HG02840 (cell line): ENCODE measurements around the gene LGR5.

Experiments used
- ATAC-seq: cut with Tn5 transposase; IDR thresholded peaks from one replicate; pipeline ENCODE4 v1.9.1; 2021; ENCODE audit warnings: mild to moderate bottlenecking, moderate library complexity, moderate number of reproducible peaks; ENCODE audit not compliant: unreplicated experiment, low FRiP score

The LGR5 gene

DNA sequence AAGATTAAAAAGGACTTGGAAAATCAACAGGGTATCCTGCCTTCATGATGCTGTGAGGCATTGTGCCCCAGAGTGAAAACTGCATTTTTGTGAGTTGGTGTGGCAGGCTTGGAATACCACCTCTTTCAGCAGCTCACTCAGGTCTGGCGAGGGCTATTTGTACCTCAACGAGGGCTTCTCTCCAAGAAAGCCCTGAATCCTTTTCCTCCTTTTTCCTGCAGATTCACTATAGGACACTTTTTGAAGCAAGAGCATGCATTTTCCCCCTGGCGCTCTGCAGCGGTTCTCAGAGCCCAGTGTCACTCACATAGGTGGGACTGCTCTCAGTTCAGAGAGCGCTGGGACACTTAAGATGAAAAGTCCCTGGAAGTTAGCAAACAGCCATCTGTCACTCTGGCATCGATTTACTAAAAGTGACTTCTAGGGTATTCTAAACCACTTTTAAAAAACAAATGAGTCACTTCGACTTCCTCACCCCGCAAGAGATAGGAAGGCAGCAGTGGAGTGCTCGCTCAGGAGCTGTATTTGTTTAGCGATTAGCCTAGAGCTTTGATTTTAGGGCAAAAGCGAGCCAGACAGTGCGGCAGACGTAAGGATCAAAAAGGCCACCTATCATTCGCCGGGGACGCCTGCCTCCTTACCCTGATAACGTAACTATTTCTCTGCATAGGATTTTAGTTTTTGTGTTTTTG lies 782 bp upstream of the LGR5 start:
- ATAC-seq: no peak

- no peak for ATAC-seq
Observed at GRCh38 chr12:71439362-71439612, 311 bp upstream of the LGR5 start.

DNA sequence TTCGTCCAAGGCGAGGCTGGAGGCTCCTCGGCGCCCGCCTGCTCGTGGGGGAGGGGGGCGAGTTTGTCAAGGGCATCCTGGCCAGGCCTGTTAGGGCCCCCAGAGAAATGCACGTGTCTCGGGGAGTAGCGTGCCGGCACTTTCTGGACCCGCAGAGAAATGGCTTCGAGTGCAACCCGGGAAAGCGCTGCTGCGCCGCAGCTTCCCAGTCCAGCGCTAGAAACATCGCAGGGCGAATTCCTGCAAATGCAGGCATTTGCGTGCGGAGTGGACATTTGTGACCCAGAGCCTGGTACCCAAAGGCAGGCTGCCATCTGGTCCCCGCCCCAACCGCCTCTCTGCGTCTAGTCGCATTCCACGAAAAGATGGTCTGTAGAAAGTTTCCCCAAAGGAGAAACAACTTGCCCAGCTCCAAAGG lies 756 bp downstream of the LGR5 start:
- ATAC-seq: no peak

- ATAC-seq: peak; percentile 48
Observed at GRCh38 chr12:71440763-71441748, 1.5 kb downstream of the LGR5 start.

- no peak for ATAC-seq
Observed at GRCh38 chr12:71441836-71442566, 2.4 kb downstream of the LGR5 start.

DNA sequence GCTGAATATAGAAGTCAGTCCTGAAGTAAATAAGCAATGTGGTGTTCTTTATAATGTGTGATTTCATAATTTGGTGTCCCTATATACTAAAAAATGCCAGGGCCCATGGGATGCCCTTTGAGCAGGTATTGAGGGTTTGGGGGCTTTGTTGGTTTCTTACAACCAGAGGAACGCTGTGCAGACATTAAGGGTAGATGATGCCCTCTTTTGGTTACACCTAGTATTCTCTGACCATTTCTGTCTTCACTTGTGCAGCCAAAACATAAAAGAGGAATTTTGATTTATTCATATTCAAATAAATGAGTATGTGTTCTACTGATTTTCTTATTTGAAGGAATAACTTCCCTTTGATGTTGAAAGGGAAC lies 3.0 kb downstream of the LGR5 start:
- no peak for ATAC-seq

GRCh38 chr12:71445071-71445470 lies 5.5 kb downstream of the LGR5 start:
- no peak for ATAC-seq

DNA sequence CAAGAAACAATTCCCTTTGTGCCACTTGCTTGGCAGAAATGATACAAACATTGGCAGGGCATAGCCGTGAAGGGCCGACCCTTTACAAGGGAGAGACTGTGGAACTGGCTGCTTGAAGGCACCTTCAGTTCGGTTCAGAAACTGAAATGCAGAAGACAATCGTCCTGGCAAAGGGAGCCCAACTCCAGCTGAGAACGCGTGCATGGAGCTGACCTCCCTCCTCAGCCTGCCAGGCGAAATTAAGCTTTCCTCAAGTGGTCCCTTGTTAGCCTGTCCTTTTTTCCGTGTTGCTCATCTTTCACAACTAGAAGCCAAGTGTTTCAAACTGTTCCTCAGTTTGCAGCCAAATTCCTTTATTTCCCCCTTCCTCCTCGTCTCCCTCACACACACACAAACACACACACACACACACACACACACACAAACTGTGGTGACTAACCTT lies 8.1 kb downstream of the LGR5 start:
- ATAC-seq: no peak

DNA sequence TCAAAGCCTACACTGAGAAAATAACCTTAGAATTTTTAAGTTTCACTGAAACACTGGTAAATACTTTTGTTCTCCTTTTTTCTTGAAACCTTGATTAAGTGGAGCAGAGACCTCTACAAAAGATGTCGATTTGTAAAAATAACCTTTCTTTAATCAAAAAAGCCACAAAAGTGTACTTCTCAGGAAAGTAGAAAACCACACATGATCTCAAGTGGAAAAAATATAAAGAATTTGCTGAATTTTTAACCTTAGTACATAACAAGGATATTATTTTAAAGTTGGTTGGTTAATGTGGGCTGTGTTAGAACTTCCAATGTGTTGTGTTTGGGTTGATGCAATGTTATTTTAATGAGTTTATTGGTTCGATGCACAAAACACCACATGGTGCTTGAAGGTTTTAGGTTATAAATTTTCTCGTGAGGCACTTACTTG lies 8.6 kb downstream of the LGR5 start:
- no peak for ATAC-seq

- ATAC-seq: no peak
Observed at GRCh38 chr12:71449373-71450070, 9.9 kb downstream of the LGR5 start.

DNA sequence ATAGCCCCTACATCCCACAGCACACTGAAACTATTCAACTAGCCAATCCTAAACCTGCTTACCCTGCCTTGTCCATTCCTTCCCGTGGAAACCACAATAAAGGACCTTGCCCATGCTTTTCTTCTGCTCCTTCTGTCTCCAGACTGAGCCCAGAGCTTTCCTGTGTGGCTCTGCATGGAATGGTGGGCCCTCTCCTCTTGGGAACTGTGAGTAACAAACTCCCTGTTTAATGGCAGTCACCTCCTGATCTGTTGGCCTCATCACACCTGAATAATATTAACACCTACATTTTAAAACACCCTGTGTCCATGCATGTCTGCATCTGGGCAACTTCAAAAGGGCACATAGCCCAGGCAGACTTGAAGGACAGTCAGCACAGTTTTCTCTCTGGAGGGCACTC lies 12.4 kb downstream of the LGR5 start:
- ATAC-seq: no peak

- no peak for ATAC-seq
Observed at GRCh38 chr12:71455028-71455737, 15.6 kb downstream of the LGR5 start.

- no peak for ATAC-seq
Observed at GRCh38 chr12:71456316-71456715, 16.7 kb downstream of the LGR5 start.

DNA sequence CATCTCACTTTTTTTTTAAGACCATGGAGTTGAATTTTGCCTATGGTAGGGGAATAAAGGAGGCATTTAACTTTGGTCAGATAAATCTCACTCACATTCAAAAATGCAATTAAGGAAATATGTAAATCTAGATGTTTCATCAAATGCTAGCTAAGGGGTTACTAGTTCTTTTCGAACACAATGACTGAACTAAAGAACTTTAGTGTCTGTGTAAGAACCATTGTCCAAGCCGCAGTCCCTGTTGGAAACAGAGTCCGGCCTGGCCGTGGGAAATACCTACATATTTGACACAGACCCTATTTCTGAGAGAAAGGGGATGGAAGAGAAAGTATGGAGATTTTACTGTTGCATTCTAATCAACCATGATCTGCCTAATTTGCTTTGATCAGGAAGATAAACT lies 17.4 kb downstream of the LGR5 start:
- no peak for ATAC-seq

- no peak for ATAC-seq
Observed at GRCh38 chr12:71460318-71460717, 20.7 kb downstream of the LGR5 start.

DNA sequence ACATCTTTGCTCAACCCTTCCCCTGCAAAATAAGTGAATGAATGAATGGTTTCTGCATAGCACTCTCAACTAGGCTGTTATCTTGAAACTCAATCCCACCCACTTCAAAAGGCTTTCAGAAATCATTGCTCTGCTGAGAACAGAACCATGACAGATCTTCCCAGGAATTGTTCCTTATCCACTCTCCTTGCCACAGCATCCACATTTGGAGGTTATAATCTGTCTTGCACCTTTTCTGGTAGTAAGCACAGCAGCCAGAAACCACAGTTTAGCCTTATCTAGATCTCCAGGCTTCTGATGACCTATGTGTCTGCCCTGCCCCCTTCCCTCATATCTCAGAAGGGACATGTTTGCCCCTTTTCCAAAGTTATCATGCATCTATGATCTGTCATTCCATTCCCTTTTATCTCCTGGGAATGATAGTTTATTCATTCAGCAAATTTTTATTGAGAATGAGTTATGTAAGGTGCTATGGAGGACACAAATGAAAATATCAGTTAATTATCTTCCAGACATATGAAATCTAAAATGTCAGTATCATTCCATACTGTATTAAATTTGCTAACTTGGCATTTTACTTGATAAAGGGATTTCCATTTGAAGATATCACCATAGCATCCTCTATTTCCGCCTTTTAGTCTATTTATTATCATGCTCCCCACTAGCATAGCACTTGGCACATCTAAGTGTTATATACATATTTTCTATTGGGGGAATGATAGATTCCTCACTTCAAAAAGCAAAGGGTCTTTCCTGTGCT lies 21.4 kb downstream of the LGR5 start:
- no peak for ATAC-seq

DNA sequence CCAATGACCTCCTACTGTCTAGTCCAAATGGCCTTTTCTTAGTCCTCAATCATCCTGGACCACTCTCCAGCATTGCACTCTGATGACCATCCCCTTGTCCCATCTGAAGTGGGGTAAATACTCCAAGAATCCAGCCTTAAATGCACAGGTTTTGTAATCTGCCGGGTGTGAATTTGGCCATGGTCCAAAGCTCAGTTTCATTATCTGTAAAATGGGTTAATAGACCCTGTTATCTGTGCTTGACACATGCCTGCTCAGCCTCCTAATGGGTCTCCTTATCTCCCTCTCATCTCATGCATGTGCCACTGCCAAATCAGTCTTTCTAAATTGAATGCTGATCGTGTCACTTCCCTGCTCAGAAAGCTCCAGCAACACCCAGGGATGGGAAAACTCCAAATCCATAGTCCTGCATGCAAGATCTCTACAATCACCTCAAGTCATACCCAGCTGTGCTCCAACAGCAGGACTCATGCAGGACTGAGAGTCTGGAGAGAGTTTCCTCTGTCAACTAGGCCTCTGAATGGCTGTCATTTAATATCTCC lies 22.3 kb downstream of the LGR5 start:
- no peak for ATAC-seq

DNA sequence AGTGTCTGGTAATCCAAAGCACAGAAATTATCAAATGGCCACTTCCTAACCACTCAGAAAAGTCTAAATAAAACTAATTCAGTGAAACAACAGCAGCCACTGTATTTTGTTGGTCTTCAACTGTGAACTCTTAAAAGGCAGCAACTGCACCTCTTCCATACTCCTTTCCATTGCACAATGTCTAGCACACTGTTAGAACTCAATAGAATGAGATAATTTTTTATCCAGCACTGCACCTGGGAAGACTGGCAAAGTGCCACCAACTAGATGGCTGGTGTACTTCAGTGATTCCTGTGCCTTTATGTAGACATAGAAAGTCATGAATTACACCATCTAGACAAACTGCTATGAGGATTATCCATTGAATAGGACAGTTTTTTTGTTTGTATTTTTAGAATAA lies 26.2 kb downstream of the LGR5 start:
- ATAC-seq: no peak

DNA sequence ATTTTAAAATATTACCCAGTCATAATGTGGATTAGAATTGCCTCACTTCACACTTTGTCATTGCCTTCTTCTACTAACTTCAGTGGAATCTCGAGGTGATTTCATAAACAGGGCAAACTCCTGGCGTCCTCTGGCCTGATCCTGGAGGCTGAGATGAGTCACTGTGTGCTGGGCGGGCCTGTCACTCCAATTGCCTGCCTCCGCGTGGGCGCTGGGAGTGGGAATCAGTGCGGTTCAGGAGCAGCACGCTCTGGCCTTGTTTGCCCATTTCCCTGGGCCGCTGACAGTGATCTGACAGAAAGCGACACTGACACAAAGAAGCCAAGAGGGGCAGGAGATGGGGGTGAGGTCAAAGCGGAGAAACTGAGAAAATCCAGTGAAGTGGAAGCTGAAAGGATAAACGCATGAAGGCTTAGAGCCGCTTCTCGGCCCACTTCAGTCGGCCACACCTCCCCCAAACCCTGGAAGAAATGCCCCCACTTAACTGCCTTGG lies 29.7 kb downstream of the LGR5 start:
- no peak for ATAC-seq
